Psoas muscle (tissue), 8 donors: Measurements from ENCODE around the gene GMNC. TPM values are rescaled to one million over a fixed set of nuclear protein-coding genes. Genes with fewer than 3 reads are reported as not detected.

Source experiments
- ATAC-seq, 4 donors: fragments of 200-7000 bp; cut with Tn5 transposase; one replicate each; pipeline ENCODE4 v1.9.1; 2020; ENCODE audit warnings: moderate library complexity in 3 of 4, mild to moderate bottlenecking in 2 of 4
- DNase-seq, 2 donors: peaks; one replicate each; pipeline ENCODE4 v3.0.0-alpha.2; 2020
- H3K27ac ChIP-seq: fragments of 200-600 bp; one replicate; pipeline ENCODE4 v1.8.0; 2022
- H3K27me3 ChIP-seq, 3 donors: fragments of 200-600 bp in 1 of 3; one replicate each; pipeline versions ENCODE4 v1.6.1 to v1.8.0; 2013 to 2022; ENCODE audit warnings: low read length in 2 of 3, mild to moderate bottlenecking in 2 of 3, moderate library complexity in 1 of 3; ENCODE audit not compliant: insufficient read depth in 3 of 3
- H3K36me3 ChIP-seq, 2 donors: fragments of 200-600 bp in 1 of 2; one replicate each; pipeline versions ENCODE4 v1.6.1 to v1.8.0; 2013 to 2022; ENCODE audit warnings: low read depth in 1 of 2, mild to moderate bottlenecking in 1 of 2, moderate library complexity in 1 of 2; ENCODE audit not compliant: insufficient read depth in 1 of 2
- H3K4me1 ChIP-seq: fragments of 200-600 bp; one replicate; pipeline ENCODE4 v1.8.0; 2022
- H3K4me3 ChIP-seq: fragments of 200-600 bp; one replicate; pipeline ENCODE4 v1.8.0; 2022; ENCODE audit warnings: mild to moderate bottlenecking
- H3K9me3 ChIP-seq: fragments of 200-600 bp; one replicate; pipeline ENCODE4 v1.8.0; 2022
- WGBS, 3 donors: extraction: QIAGEN DNeasy Blood & Tissue Kit; methylation state at CpG; one replicate each; pipeline versions ENCODE4 v1.1.6 to v1.1.7; 2013; 5-methylcytosine and 5-hydroxymethylcytosine counted together
- intact Hi-C, 2 donors: fragments of 100-400 bp; cut with DNase I; formaldehyde crosslinking; loops; one replicate each; pipeline versions ENCODE4 v1.11.0 to v1.14.2; 2022
- polyA plus RNA-seq, 3 donors: library from polyadenylated mRNA; stranded (reverse); fragments of 200-250 nt; gene quantifications; one replicate each; pipeline ENCODE4 v1.2.3, GENCODE V29; 2013
- total RNA-seq, 4 donors: library from RNA; stranded (reverse); fragmentation: NEBNext Ultra II Directional in 2 of 4; extraction: Animal tissue kit (Norgen Biotek cat#: 25700) in 2 of 4; gene quantifications; one replicate each; pipeline versions ENCODE4 v1.2.1 to v1.2.4, GENCODE V29; 2021 to 2023
- TF ChIP-seq, protein P1 (sequence below): fragments of 200-600 bp; IDR thresholded peaks from one replicate; pipeline ENCODE4 v1.8.0; 2022; ENCODE audit warnings: antibody characterized with exemption
- donor health status: healthy with polysubstance abuse.
- donor health status: DM: no; HTN: no; CAD: no; lungs with moderate emphysema.
- donor health status: Bipolar disorder and iron deficiency.
- donor health status: healthy.
- donor health status: DM: yes; HTN: yes; CAD: no.
- donor health status: DM: no; HTN: no; CAD: no.
- donor health status: DM: no; HTN: no; CAD: no.
- donor health status: DM: yes; HTN: yes; CAD: no.

The GMNC gene
- total and polyA plus RNA-seq, 7 donors = 0.03 to 0.30 (median 0.25) TPM; not detected in 3

DNA sequence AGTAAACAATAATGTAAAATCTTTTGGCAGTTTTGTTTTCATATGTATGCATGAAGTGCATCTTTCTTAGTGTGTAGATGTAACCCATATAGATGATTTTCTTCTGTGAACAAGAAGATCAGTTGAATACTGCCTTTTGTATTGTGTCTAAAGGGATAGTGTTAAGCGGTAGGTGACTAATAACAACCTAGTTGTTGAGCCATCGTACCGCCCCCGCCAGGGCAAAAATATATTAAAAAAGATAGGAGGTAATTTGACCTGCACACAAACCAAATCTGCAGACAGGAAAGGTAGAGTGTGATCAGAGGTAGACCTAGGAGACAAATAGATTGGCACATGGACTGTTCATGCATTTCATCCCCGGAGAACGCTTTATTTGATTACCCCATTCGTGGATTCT, 3.3 kb upstream of the GMNC start:
- no peaks in the 10 kb centered on the region for H3K4me1 ChIP-seq
- DNase-seq (no peak), ATAC-seq (no peak)
- intact Hi-C loops = no loop called here
- TF ChIP-seq, protein P1, sequence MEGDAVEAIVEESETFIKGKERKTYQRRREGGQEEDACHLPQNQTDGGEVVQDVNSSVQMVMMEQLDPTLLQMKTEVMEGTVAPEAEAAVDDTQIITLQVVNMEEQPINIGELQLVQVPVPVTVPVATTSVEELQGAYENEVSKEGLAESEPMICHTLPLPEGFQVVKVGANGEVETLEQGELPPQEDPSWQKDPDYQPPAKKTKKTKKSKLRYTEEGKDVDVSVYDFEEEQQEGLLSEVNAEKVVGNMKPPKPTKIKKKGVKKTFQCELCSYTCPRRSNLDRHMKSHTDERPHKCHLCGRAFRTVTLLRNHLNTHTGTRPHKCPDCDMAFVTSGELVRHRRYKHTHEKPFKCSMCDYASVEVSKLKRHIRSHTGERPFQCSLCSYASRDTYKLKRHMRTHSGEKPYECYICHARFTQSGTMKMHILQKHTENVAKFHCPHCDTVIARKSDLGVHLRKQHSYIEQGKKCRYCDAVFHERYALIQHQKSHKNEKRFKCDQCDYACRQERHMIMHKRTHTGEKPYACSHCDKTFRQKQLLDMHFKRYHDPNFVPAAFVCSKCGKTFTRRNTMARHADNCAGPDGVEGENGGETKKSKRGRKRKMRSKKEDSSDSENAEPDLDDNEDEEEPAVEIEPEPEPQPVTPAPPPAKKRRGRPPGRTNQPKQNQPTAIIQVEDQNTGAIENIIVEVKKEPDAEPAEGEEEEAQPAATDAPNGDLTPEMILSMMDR = no peak
- no peak overlapping the region for H3K4me3 ChIP-seq
- H3K36me3 ChIP-seq = no peaks in the 10 kb centered on the region
- H3K9me3 ChIP-seq = no peaks in the 10 kb centered on the region
- WGBS, 3 donors = 64 to 70% (median 68%) methylated on average over 7 of the region's 7 CpGs
- H3K27me3 ChIP-seq = no peaks in the 10 kb centered on the region
- no peak overlapping the region for H3K27ac ChIP-seq

DNA sequence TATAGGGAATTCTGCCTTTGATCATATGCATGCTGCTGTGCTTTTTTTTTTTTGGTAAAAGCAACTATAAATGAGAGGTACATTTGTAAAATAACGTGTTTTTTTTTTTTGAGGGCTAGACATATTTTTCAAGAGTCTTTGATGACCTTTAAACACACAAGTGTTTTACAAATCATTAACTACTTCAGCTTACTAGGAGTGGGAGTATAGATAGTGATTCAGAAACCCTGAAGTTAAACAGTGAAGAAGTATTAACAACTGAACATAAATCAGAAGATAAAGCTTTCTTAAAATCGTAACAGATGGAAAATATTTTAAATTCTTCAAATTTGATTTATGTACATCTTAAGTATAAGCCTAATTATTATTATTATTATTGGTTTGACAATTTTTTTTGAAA, 2.9 kb upstream of the GMNC start:
- 63 to 68% (median 65%) methylated on average over 2 of the region's 2 CpGs for WGBS, 3 donors
- no peak for ATAC-seq
- Histone ChIP-seq H3K27me3 (no peaks in the 10 kb centered on the region), H3K4me1 (no peaks in the 10 kb centered on the region), H3K9me3 (no peaks in the 10 kb centered on the region), H3K4me3 (no peak overlapping the region), H3K36me3 (no peaks in the 10 kb centered on the region), H3K27ac (no peak overlapping the region)
- intact Hi-C loops = no loop called here
- no peak for DNase-seq
- TF ChIP-seq, protein P1 = no peak

DNA sequence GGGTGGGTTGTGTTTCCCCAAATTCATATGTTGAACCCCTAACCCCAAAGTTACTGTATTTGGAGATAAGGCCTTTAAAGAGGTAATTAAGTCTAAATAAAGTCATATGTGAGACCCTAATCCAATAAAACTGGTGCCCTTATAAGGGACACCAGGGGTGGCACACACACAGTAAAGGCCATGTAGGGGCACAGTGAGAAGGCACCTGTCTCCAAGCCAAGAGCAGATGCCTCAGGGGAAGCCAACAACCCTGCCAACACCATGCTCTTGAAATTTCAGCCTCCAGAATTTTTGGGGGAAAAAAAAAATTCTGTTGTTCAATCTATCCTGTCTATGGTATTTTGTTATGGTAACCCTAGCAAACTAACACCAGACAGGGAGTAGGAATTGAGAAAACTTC, 1.5 kb upstream of the GMNC start:
- ATAC-seq (no peak), DNase-seq (no peak)
- no peaks in the 10 kb centered on the region for H3K27me3 ChIP-seq
- TF ChIP-seq, protein P1 = no peak
- intact Hi-C loops = no loop called here
- H3K27ac ChIP-seq = peak overlapping the region; percentile 91
- no peaks in the 10 kb centered on the region for H3K4me1 ChIP-seq
- no peaks in the 10 kb centered on the region for H3K9me3 ChIP-seq
- H3K36me3 ChIP-seq = no peaks in the 10 kb centered on the region
- peak overlapping the region; percentile 87 for H3K4me3 ChIP-seq

DNA sequence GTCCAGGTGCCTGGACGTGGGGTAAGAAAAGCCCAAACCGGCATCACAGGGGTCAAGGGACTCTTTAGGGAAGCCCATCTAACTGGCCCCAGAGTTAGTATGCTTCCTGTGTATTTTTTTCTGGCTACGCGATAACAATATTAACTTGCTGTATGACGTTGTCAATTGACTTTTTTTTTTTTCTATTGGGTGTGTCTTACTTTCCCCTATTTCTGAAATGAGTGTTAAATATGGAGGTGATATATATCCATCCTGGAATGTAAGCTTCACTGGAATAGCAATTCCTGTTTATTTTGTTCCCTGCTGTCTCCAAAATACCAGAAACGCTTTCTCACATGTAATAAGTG, 598 bp upstream of the GMNC start:
- TF ChIP-seq, protein P1 = no peak
- no peaks in the 10 kb centered on the region for H3K9me3 ChIP-seq
- H3K4me1 ChIP-seq = no peaks in the 10 kb centered on the region
- H3K27ac ChIP-seq = peak overlapping the region; percentile 91
- DNase-seq (no peak), ATAC-seq (no peak)
- no peaks in the 10 kb centered on the region for H3K27me3 ChIP-seq
- H3K4me3 ChIP-seq = peak overlapping the region; percentile 87
- intact Hi-C loops = no loop called here
- 7 to 12% (median 10%) methylated on average over 6 of the region's 6 CpGs for WGBS, 3 donors
- H3K36me3 ChIP-seq = no peaks in the 10 kb centered on the region

DNA sequence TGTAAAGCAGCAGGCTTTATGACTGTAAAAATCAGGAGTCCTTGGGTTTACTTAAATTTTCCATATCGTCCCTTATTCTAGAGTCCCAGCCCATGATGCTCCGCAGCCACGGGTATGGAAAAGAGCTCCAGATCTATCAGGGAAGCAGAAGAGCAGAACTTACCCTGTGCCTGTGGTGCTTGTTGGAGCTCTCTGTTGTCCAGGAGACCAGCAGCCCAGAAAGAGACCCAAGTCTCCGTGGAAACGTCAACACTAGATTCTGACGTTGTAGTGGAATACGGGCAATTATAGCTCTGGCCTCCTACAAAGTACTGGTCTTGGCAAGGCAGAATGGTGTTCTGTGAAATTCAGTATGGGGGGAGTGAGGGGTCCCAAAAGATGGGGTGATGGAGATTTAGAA, 2.0 kb downstream of the GMNC start:
- no peak overlapping the region for H3K27ac ChIP-seq
- 57 to 63% (median 61%) methylated on average over 7 of the region's 7 CpGs for WGBS, 3 donors
- DNase-seq (no peak), ATAC-seq (no peak)
- TF ChIP-seq, protein P1 = no peak
- intact Hi-C loops = no loop called here
- no peaks in the 10 kb centered on the region for H3K9me3 ChIP-seq
- H3K36me3 ChIP-seq = no peaks in the 10 kb centered on the region
- H3K27me3 ChIP-seq = no peaks in the 10 kb centered on the region
- H3K4me1 ChIP-seq = no peaks in the 10 kb centered on the region
- no peak overlapping the region for H3K4me3 ChIP-seq
